GM20000 (cell line): ENCODE measurements around the gene LRPAP1.
"Not testable (repeated sequence)": the region's sequence is repeated elsewhere in the genome, so short reads cannot be mapped to it uniquely, and the experiment has no call there.

Experiments
- DNase-seq: peaks from one replicate; pipeline ENCODE4 v3.0.0; 2012; ENCODE audit warnings: low spot score
- CTCF ChIP-seq: IDR thresholded peaks from 2 replicates; pipeline ENCODE4 v1.5.1; 2012; ENCODE audit warnings: mild to moderate bottlenecking, control low read depth; ENCODE audit errors: extremely low read depth, missing control alignments

LRPAP1 gene

GRCh38 chr4:3550792-3551325 is 18.6 kb upstream of the LRPAP1 start:
- DNase-seq: not testable (repeated sequence)

GRCh38 chr4:3550041-3550440 is 17.8 kb upstream of the LRPAP1 start:
- not testable (repeated sequence) for DNase-seq

- not testable (repeated sequence) for DNase-seq
Measured at GRCh38 chr4:3549694-3550001, 17.4 kb upstream of the LRPAP1 start.

- DNase-seq: not testable (repeated sequence)
Measured at GRCh38 chr4:3548991-3549693, 16.9 kb upstream of the LRPAP1 start.

- not testable (repeated sequence) for DNase-seq
Measured at GRCh38 chr4:3546721-3547120, 14.5 kb upstream of the LRPAP1 start.

GRCh38 chr4:3545351-3545750 is 13.1 kb upstream of the LRPAP1 start:
- DNase-seq: not testable (repeated sequence)

GRCh38 chr4:3544259-3545025 is 12.2 kb upstream of the LRPAP1 start:
- not testable (repeated sequence) for DNase-seq

GRCh38 chr4:3543415-3543814 is 11.2 kb upstream of the LRPAP1 start:
- not testable (repeated sequence) for DNase-seq

GRCh38 chr4:3538906-3539305 is 6.7 kb upstream of the LRPAP1 start:
- not testable (repeated sequence) for DNase-seq

- not testable (repeated sequence) for DNase-seq
Measured at GRCh38 chr4:3535812-3536211, 3.6 kb upstream of the LRPAP1 start.

GRCh38 chr4:3533423-3533820 is 1.2 kb upstream of the LRPAP1 start:
- no peak for TF ChIP-seq CTCF
- DNase-seq: no peak

GRCh38 chr4:3532751-3533422 is 665 bp upstream of the LRPAP1 start:
- DNase-seq: no peak
- no peak for TF ChIP-seq CTCF

GRCh38 chr4:3531318-3531878 is 824 bp downstream of the LRPAP1 start:
- TF ChIP-seq CTCF: no peak
- no peak for DNase-seq
